SK-N-SH (cell line): ENCODE data around the gene SLC10A2.

Source experiments
- EP300 ChIP-seq, 2 experiments: IDR thresholded peaks; 2 replicates each; pipeline versions ENCODE4 v1.4.0 to v1.6.1; 2012; ENCODE audit warnings: borderline replicate concordance in 1 of 2, low read depth in 1 of 2, low read length in 1 of 2
- RFX5 ChIP-seq: IDR thresholded peaks from 2 replicates; pipeline ENCODE4 v1.6.1; 2012; ENCODE audit warnings: mild to moderate bottlenecking, improper control_type of control experiment, low read length
- TCF12 ChIP-seq: IDR thresholded peaks from 2 replicates; pipeline ENCODE4 v1.4.0; 2012
- TF ChIP-seq, protein P1 (sequence below): fragments of 200-600 bp; sonication (generic); IDR thresholded peaks from 2 replicates; pipeline ENCODE4 v1.6.1; 2017; ENCODE audit warnings: antibody characterized with exemption, mild to moderate bottlenecking, moderate library complexity
- TF ChIP-seq, protein P2 (sequence below): IDR thresholded peaks from 2 replicates; pipeline ENCODE4 v1.6.1; 2012; ENCODE audit warnings: mild to moderate bottlenecking, low read depth, low read length, moderate library complexity
- TF ChIP-seq, protein P3 (sequence below): fragments of 150-350 bp; IDR thresholded peaks from 2 replicates; pipeline ENCODE4 v1.6.1; 2017; ENCODE audit warnings: antibody characterized with exemption, low read length, low read depth, borderline replicate concordance

DNA sequence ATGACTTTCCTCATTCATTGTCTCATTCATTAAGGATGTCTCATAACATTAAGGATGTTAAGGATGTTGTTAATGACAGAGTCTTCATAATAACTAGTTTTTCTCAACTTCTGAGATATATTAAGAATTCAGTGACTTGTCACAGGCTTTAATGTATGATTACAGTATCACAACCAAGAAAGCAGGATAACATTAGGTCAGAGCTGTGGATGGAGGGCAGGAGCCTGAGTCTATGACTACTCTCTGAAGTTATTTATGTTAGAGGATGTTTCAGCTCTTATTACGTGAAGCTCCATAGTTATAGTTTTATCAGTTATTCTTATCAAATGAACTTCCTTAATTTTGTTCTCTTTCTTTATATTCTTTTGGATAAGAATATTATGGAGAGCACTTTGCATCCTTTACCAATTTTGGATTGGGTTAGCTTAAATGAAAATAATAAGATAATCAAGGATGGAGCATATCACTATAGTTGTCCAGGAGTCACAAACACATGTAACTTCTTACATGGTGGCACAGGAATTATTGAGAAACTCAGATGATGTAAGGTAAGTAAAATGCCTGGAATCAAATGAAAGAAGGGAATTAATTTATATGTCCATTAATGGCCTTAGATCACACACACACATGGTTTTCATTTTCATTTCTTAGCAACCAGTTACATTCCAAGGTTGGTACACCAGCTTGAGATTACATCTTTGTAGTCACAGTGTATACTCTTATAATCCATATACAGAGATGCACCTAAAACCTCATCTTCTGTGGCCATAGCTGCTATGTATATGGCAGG, 57.0 kb downstream of the SLC10A2 start:
- TF ChIP-seq, protein P1, sequence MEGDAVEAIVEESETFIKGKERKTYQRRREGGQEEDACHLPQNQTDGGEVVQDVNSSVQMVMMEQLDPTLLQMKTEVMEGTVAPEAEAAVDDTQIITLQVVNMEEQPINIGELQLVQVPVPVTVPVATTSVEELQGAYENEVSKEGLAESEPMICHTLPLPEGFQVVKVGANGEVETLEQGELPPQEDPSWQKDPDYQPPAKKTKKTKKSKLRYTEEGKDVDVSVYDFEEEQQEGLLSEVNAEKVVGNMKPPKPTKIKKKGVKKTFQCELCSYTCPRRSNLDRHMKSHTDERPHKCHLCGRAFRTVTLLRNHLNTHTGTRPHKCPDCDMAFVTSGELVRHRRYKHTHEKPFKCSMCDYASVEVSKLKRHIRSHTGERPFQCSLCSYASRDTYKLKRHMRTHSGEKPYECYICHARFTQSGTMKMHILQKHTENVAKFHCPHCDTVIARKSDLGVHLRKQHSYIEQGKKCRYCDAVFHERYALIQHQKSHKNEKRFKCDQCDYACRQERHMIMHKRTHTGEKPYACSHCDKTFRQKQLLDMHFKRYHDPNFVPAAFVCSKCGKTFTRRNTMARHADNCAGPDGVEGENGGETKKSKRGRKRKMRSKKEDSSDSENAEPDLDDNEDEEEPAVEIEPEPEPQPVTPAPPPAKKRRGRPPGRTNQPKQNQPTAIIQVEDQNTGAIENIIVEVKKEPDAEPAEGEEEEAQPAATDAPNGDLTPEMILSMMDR, result no peak
- TF ChIP-seq EP300 (IDR thresholded peaks at IDR 0.05; ENCODE audit: borderline replicate concordance in 1 of 2, low read depth in 1 of 2, low read length in 1 of 2) (no peak), RFX5 (no peak), TCF12 (peak; percentile 37; the same call in 1 of the 2 replicates)
- TF ChIP-seq, protein P2, sequence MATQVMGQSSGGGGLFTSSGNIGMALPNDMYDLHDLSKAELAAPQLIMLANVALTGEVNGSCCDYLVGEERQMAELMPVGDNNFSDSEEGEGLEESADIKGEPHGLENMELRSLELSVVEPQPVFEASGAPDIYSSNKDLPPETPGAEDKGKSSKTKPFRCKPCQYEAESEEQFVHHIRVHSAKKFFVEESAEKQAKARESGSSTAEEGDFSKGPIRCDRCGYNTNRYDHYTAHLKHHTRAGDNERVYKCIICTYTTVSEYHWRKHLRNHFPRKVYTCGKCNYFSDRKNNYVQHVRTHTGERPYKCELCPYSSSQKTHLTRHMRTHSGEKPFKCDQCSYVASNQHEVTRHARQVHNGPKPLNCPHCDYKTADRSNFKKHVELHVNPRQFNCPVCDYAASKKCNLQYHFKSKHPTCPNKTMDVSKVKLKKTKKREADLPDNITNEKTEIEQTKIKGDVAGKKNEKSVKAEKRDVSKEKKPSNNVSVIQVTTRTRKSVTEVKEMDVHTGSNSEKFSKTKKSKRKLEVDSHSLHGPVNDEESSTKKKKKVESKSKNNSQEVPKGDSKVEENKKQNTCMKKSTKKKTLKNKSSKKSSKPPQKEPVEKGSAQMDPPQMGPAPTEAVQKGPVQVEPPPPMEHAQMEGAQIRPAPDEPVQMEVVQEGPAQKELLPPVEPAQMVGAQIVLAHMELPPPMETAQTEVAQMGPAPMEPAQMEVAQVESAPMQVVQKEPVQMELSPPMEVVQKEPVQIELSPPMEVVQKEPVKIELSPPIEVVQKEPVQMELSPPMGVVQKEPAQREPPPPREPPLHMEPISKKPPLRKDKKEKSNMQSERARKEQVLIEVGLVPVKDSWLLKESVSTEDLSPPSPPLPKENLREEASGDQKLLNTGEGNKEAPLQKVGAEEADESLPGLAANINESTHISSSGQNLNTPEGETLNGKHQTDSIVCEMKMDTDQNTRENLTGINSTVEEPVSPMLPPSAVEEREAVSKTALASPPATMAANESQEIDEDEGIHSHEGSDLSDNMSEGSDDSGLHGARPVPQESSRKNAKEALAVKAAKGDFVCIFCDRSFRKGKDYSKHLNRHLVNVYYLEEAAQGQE, result no peak
- TF ChIP-seq, protein P3, sequence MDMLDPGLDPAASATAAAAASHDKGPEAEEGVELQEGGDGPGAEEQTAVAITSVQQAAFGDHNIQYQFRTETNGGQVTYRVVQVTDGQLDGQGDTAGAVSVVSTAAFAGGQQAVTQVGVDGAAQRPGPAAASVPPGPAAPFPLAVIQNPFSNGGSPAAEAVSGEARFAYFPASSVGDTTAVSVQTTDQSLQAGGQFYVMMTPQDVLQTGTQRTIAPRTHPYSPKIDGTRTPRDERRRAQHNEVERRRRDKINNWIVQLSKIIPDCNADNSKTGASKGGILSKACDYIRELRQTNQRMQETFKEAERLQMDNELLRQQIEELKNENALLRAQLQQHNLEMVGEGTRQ, result no peak
